Nasal cavity respiratory epithelium epithelial cell of viscerocranial mucosa (primary cell): Measurements from ENCODE around the gene AMD1. TPM values are rescaled to one million over a fixed set of nuclear protein-coding genes. Genes with fewer than 3 reads are reported as not detected.

Source experiments
- total RNA-seq: library from RNA; depleted of rRNA; stranded (reverse); fragments of >200 nt; gene quantifications from 2 replicates; pipeline ENCODE4 v1.2.3, GENCODE V29; 2014

The AMD1 gene
- 134 and 185 TPM in 2 replicates for total RNA-seq

GRCh38 chr6:110873981-110874879 is at the start of gene AMD1:
Gene AMD1 (plus strand): TSS chr6:110874785. CDS start chr6:110875106, 321 bp downstream.

Other genes starting within 250 kb of the AMD1 start
- 8.2 and 12.5 TPM in 2 replicates for gene CDK19, start 59.3 kb upstream of the AMD1 start, total RNA-seq
- 32.0 and 45.8 TPM in 2 replicates for gene GTF3C6, start 83.9 kb downstream of the AMD1 start, total RNA-seq
- 31.1 and 36.1 TPM in 2 replicates for gene RPF2, start 107.3 kb downstream of the AMD1 start, total RNA-seq
- not detected in 2 replicates for gene SLC16A10, start 212.7 kb downstream of the AMD1 start, total RNA-seq